ENCODE data around the gene HSPBAP1. TPM values are rescaled to one million over a fixed set of nuclear protein-coding genes. Genes with fewer than 3 reads are reported as not detected.

Gene HSPBAP1
- total RNA-seq, 1 donor from 2014 or later = 18.6 TPM

- Mint-ChIP-seq H3K4me3 (ENCODE audit: unreplicated experiment) (no peak overlapping the region), H3K27me3 (ENCODE audit: unreplicated experiment) (no peaks in the 10 kb centered on the region), H3K4me1 (ENCODE audit: low read depth, unreplicated experiment) (no peaks in the 10 kb centered on the region), H3K9me3 (ENCODE audit: unreplicated experiment) (peaks cover 3% of the 10 kb centered on the region), H3K27ac (ENCODE audit: unreplicated experiment) (no peak overlapping the region), H3K36me3 (ENCODE audit: unreplicated experiment) (peaks cover 7% of the 10 kb centered on the region)
- TF ChIP-seq CTCF (IDR thresholded peaks at IDR 0.05; ENCODE audit: partially characterized antibody, unreplicated experiment) = no peak
- no peak for DNase-seq
Measured at GRCh38 chr3:122785231-122785630, 8.4 kb downstream of the HSPBAP1 start.

GRCh38 chr3:122784436-122784835 lies 9.2 kb downstream of the HSPBAP1 start:
- H3K4me3 Mint-ChIP-seq (ENCODE audit: unreplicated experiment) = no peak overlapping the region
- no peak for DNase-seq
- TF ChIP-seq CTCF (IDR thresholded peaks at IDR 0.05; ENCODE audit: partially characterized antibody, unreplicated experiment) = no peak
- peaks cover 3% of the 10 kb centered on the region for H3K9me3 Mint-ChIP-seq (ENCODE audit: unreplicated experiment)
- H3K27me3 Mint-ChIP-seq (ENCODE audit: unreplicated experiment) = no peaks in the 10 kb centered on the region
- H3K27ac Mint-ChIP-seq (ENCODE audit: unreplicated experiment) = no peak overlapping the region
- peaks cover 7% of the 10 kb centered on the region for H3K36me3 Mint-ChIP-seq (ENCODE audit: unreplicated experiment)
- H3K4me1 Mint-ChIP-seq (ENCODE audit: low read depth, unreplicated experiment) = no peaks in the 10 kb centered on the region

- no peak for DNase-seq
- Mint-ChIP-seq H3K27ac (ENCODE audit: unreplicated experiment) (no peak overlapping the region), H3K4me3 (ENCODE audit: unreplicated experiment) (no peak overlapping the region), H3K4me1 (ENCODE audit: low read depth, unreplicated experiment) (no peaks in the 10 kb centered on the region), H3K9me3 (ENCODE audit: unreplicated experiment) (peaks cover 5% of the 10 kb centered on the region), H3K36me3 (ENCODE audit: unreplicated experiment) (peaks cover 7% of the 10 kb centered on the region), H3K27me3 (ENCODE audit: unreplicated experiment) (no peaks in the 10 kb centered on the region)
- TF ChIP-seq CTCF (IDR thresholded peaks at IDR 0.05; ENCODE audit: partially characterized antibody, unreplicated experiment) = no peak
Measured at GRCh38 chr3:122782804-122783203, 10.8 kb downstream of the HSPBAP1 start.

- no peak for TF ChIP-seq CTCF (IDR thresholded peaks at IDR 0.05; ENCODE audit: partially characterized antibody, unreplicated experiment)
- Mint-ChIP-seq H3K27ac (ENCODE audit: unreplicated experiment) (no peak overlapping the region), H3K9me3 (ENCODE audit: unreplicated experiment) (peaks cover 5% of the 10 kb centered on the region), H3K36me3 (ENCODE audit: unreplicated experiment) (peaks cover 7% of the 10 kb centered on the region), H3K4me1 (ENCODE audit: low read depth, unreplicated experiment) (no peaks in the 10 kb centered on the region), H3K4me3 (ENCODE audit: unreplicated experiment) (no peak overlapping the region), H3K27me3 (ENCODE audit: unreplicated experiment) (no peaks in the 10 kb centered on the region)
- DNase-seq = no peak
Measured at GRCh38 chr3:122777563-122777962, 16.1 kb downstream of the HSPBAP1 start.

- Mint-ChIP-seq H3K36me3 (ENCODE audit: unreplicated experiment) (peaks cover 6% of the 10 kb centered on the region), H3K27ac (ENCODE audit: unreplicated experiment) (no peak overlapping the region), H3K9me3 (ENCODE audit: unreplicated experiment) (peaks cover 5% of the 10 kb centered on the region), H3K4me1 (ENCODE audit: low read depth, unreplicated experiment) (no peaks in the 10 kb centered on the region), H3K27me3 (ENCODE audit: unreplicated experiment) (no peaks in the 10 kb centered on the region), H3K4me3 (ENCODE audit: unreplicated experiment) (no peak overlapping the region)
- no peak for TF ChIP-seq CTCF (IDR thresholded peaks at IDR 0.05; ENCODE audit: partially characterized antibody, unreplicated experiment)
- DNase-seq = no peak
Measured at GRCh38 chr3:122776675-122777468, 16.8 kb downstream of the HSPBAP1 start.
